Choroid plexus epithelial cell (primary cell): ENCODE results near the gene PDF.

Source experiments
- DNase-seq: peaks from one replicate; pipeline ENCODE4 v3.0.0-alpha.2; 2010; ENCODE audit warnings: low read depth
- H3K4me3 ChIP-seq: 2 replicates; pipeline ENCODE4 v1.5.1; 2011; ENCODE audit warnings: low read depth, mild to moderate bottlenecking, control low read depth, low read length, moderate library complexity
- TF ChIP-seq, protein P1 (sequence below): conservative IDR thresholded peaks from 2 replicates; pipeline ENCODE4 v1.5.1; 2011; ENCODE audit warnings: low read depth, mild to moderate bottlenecking, control low read depth, inconsistent platforms, low read length, moderate library complexity

PDF gene

DNA sequence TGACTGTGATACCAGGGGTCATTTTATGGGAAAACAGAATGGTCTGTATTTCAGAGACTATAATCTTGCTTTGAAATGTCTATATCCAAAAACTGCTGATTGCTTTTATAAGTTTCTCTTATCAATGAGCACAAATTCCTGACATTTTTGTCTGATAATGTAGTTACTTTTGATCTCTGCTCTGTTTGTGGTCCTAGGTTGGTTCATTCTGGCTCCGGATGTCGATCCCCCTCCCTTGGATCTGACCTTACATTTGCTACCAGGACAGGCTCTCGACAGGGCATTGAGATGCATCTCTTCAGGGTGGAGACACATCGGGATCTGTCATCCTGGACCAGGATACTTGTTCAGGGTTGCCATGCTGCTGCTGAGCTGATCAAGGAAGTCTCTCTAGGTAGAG, 46.5 kb downstream of the PDF start:
- TF ChIP-seq, protein P1, sequence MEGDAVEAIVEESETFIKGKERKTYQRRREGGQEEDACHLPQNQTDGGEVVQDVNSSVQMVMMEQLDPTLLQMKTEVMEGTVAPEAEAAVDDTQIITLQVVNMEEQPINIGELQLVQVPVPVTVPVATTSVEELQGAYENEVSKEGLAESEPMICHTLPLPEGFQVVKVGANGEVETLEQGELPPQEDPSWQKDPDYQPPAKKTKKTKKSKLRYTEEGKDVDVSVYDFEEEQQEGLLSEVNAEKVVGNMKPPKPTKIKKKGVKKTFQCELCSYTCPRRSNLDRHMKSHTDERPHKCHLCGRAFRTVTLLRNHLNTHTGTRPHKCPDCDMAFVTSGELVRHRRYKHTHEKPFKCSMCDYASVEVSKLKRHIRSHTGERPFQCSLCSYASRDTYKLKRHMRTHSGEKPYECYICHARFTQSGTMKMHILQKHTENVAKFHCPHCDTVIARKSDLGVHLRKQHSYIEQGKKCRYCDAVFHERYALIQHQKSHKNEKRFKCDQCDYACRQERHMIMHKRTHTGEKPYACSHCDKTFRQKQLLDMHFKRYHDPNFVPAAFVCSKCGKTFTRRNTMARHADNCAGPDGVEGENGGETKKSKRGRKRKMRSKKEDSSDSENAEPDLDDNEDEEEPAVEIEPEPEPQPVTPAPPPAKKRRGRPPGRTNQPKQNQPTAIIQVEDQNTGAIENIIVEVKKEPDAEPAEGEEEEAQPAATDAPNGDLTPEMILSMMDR = no peak
- DNase-seq = peak; percentile 13
- no peak overlapping the region for H3K4me3 ChIP-seq

DNA sequence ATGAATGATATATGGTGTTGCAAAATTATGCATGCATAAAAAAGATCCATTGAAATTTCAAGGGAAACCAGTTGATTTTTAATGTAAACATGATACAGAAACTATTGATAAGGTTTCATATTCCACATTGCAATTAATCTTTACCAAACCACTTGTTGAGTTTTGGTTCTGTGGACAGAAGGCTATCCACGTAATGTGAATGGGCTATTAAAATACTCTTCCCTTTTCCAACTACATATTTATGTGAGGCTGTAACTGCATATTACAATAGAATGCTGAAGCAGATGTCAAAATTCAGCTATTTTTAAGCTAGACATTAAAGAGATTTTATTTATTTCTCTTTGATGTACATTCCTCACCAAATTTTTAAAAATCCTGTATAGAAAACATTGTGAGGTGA, 53.0 kb downstream of the PDF start:
- DNase-seq = no peak
- no peak overlapping the region for H3K4me3 ChIP-seq
- TF ChIP-seq, protein P1 = no peak
